ENCODE data around the gene ADGRB2.

- TF ChIP-seq CTCF (conservative IDR thresholded peaks at IDR 0.05 in 1 of 2, IDR thresholded peaks at IDR 0.05 in 1 of 2; ENCODE audit: extremely low read depth in 1 of 2, insufficient read depth in 1 of 2, low read depth in 1 of 2, low read length in 2 of 2): no peak
- no peak for TF ChIP-seq EZH2 (IDR thresholded peaks at IDR 0.05; ENCODE audit: borderline replicate concordance, low read length)
These were observed 1.4 kb upstream of the ADGRB2 start for GRCh38 chr1:31765516-31765915.

All from mammary epithelial cell (primary cell).